Thyroid gland (tissue), 4 donors: ENCODE results near the gene TUBB.

Experiments used
- CTCF ChIP-seq, 6 experiments: fragments of 200-600 bp in 3 of 6; fragments of 450-650 bp in 3 of 6; sonication (generic) in 3 of 6; IDR thresholded peaks; one replicate each; pipeline ENCODE4 v1.5.1; 2016 to 2019; ENCODE audit warnings: antibody characterized with exemption in 6 of 6, mild to moderate bottlenecking in 2 of 6, inconsistent platforms in 1 of 6, moderate library complexity in 1 of 6
- POLR2A ChIP-seq, 2 donors: fragments of 450-650 bp; IDR thresholded peaks; one replicate each; pipeline ENCODE4 v1.6.1; 2017; ENCODE audit warnings: antibody characterized with exemption in 2 of 2, mild to moderate bottlenecking in 2 of 2, moderate library complexity in 1 of 2

DNA sequence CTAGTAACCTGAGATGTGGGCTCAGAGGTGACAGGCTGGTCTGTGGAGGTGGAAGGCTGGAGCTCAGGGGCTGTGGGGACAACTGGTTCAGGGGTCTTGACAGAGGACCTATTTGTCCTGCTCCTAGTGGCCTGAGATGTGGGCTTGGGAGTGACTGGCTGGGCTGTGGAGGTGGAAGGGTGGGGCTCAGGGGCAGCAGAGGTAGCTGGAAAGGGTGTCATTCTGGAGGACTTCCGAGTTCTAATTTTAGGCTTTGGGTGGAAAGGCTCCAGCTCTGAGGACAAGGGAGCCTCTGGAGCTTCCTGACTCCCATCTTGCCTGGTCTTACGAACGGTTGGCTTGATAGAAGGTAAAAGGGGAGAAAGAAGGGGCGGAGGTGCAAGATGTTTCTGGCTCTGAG is 14.5 kb upstream of the TUBB start:
- no peak for TF ChIP-seq CTCF (IDR thresholded peaks at IDR 0.05)
- TF ChIP-seq POLR2A (IDR thresholded peaks at IDR 0.05) = no peak
